ENCODE data around the gene PRM1.

DNA sequence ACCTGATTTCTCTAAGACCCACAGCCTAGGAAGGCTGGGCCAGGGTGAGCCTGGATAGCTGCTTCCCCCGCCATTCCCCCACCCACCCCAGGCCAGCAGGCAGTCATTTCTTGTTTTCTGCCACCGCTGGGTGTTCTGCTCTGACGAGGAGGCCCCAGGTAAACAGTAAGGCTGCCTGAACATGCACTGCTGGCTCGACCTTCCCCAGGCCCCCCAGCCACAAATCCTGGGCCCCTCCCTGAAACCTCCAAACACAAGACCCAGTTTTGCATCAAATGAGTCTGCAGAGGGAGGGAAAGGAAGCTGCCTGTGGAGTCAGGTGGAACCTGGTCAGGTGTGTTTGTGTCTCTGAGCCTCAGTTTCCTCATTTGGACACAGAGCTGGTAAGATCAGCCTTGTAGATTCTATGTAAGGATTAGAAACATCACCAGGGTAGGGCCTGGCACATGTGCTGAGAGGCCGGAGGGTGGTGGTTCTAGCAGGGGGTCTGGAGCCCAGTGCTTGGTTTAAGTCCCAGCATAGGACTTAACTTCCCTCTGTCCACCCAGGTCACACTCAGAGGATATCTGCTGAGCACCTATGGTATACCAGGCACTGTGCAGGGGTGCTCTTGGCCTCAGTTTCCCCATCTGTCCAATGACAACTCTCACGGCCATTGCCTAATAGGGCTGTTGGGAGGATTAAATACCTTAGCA lies 18.9 kb upstream of the PRM1 start:
- no peak for TF ChIP-seq TRIM24 (CRISPR knock-in tag; IDR thresholded peaks at IDR 0.05)
- no peak for TF ChIP-seq ZNF34 (CRISPR knock-in tag; IDR thresholded peaks at IDR 0.05; ENCODE audit: borderline replicate concordance)
- TF ChIP-seq, protein P1, sequence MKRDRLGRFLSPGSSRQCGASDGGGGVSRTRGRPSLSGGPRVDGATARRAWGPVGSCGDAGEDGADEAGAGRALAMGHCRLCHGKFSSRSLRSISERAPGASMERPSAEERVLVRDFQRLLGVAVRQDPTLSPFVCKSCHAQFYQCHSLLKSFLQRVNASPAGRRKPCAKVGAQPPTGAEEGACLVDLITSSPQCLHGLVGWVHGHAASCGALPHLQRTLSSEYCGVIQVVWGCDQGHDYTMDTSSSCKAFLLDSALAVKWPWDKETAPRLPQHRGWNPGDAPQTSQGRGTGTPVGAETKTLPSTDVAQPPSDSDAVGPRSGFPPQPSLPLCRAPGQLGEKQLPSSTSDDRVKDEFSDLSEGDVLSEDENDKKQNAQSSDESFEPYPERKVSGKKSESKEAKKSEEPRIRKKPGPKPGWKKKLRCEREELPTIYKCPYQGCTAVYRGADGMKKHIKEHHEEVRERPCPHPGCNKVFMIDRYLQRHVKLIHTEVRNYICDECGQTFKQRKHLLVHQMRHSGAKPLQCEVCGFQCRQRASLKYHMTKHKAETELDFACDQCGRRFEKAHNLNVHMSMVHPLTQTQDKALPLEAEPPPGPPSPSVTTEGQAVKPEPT (CRISPR knock-in tag; IDR thresholded peaks at IDR 0.05; ENCODE audit: low read depth), result no peak
